ENCODE data around the gene COMT.

Gene COMT

DNA sequence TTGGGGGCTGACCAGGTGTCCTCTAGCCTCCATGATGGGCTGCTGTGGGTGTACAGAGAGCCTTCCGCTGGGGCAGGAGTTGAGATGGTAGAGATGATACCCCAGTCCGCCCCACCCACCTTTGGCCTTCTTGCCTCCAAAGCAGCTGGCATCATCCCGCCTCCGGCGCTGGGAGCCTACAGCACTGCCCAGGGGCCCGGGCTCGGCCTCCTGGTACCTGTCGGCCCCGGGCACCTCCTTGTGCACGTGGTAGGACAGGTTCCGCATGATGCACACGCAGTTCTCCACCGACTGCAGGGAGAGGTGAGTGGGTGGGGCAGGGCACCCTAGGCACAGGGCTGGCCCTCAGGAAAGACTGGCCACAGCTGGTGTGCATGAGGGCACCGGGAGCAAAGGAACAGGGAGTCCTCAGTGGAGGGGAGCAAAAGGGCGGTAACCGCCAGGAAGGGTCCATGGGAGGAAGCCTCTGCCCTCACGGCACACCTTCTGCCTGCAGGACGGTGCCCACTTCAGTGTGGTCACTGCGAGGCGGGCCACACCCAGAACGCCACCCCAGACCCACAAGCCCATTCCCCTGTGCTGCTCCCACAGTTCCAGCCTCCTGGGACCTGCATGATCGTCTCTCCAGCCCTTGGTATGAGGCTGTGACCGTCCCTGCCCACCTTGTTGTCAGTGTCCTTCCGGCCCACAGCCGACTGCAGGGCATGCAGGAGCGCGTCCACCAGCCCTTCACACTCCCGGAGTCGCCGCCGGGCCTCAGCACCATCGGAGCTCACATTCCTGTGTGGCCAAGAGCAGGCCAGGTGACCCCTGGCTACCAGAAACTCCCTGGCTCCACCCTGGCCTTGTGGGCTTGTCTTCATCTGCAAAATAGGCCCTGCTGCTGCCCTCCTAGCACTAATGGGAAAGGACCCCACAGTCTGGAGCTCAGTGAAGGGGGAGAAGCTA lies 36.0 kb downstream of the COMT start:
- Histone ChIP-seq H3K4me3 (ENCODE audit: low read depth in 1 of 2, low read length in 2 of 2) (no peak overlapping the region), H3K9ac (ENCODE audit: low read depth in 1 of 2, low read length in 2 of 2) (no peak overlapping the region), H3K27me3 (ENCODE audit: control insufficient read depth in 1 of 2, insufficient read depth in 2 of 2, low read length in 2 of 2) (no peaks in the 10 kb centered on the region), H3K4me1 (ENCODE audit: control insufficient read depth in 1 of 2, insufficient read depth in 2 of 2, low read length in 2 of 2) (no peaks in the 10 kb centered on the region), H3K36me3 (ENCODE audit: control insufficient read depth in 1 of 2, insufficient read depth in 2 of 2, low read length in 2 of 2) (peaks cover 0 to 4% of the 10 kb centered on the region in 2 donors), H3K27ac (ENCODE audit: low read depth, low read length) (no peak overlapping the region), H3K9me3 (ENCODE audit: control insufficient read depth in 1 of 2, low read length in 2 of 2) (no peaks in the 10 kb centered on the region)

DNA sequence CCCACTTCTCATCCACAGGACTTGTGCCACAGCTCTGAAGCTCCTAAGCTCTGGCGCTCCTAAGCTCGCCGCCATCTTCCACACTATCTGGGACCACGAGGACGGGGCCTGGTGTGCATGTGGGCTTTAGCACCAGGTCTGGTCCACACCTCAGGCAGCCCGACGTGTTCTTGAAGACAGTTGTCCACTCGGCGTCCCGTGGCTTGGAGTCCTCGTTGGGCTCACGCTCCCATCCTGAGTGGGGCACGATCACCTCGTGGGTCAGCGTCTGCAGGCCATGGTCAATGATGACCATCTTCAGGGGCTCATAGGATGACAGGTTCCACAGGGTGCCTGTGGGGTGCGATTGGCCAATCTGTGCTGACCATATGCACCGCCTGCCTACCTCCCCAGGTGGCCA lies 37.2 kb downstream of the COMT start:
- H3K9ac ChIP-seq (ENCODE audit: low read depth in 1 of 2, low read length in 2 of 2) = no peak overlapping the region
- H3K4me3 ChIP-seq (ENCODE audit: low read depth in 1 of 2, low read length in 2 of 2) = no peak overlapping the region
- H3K27me3 ChIP-seq (ENCODE audit: control insufficient read depth in 1 of 2, insufficient read depth in 2 of 2, low read length in 2 of 2) = no peaks in the 10 kb centered on the region
- no peak overlapping the region for H3K27ac ChIP-seq (ENCODE audit: low read depth, low read length)
- no peaks in the 10 kb centered on the region for H3K9me3 ChIP-seq (ENCODE audit: control insufficient read depth in 1 of 2, low read length in 2 of 2)
- no peaks in the 10 kb centered on the region for H3K4me1 ChIP-seq (ENCODE audit: control insufficient read depth in 1 of 2, insufficient read depth in 2 of 2, low read length in 2 of 2)
- peaks cover 0 to 4% of the 10 kb centered on the region in 2 donors for H3K36me3 ChIP-seq (ENCODE audit: control insufficient read depth in 1 of 2, insufficient read depth in 2 of 2, low read length in 2 of 2)

DNA sequence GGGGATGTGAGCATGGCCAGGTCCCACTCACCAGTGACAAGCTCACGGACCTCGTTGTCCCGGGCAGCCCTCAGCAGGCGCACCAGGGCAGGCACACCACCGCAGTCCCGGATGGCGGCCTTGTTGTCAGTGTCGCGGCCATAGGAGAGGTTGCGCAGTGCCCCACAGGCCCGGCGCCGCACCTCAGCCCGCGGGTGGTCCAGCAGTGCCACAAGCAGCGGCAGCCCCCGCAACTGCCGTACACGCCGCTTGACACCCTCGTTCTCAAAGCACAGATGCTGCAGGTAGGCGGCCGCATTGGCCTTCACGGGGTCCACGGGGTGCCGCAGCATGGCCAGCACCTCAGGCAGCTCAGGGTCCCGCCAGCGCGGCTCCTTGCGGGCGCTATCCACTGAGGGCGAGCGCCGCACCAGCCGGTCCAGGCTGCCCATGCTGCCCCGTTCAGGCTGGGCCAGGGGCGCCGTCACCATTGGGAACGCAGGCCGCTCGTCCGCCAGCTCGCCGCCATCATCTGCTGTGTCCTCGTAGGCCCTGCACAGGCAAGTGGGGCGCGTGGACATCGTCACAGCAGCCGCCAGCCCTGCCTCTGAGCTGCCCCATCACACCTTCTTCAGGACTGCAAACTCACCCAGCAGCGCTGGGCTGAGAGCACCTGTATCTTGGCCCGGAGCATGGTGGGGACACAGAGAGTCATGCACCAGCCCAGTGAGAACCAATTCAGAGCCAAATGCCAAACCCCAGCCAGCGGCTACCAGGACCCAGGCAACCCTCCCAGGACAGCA lies 38.3 kb downstream of the COMT start:
- Histone ChIP-seq H3K27ac (ENCODE audit: low read depth, low read length) (no peak overlapping the region), H3K4me1 (ENCODE audit: control insufficient read depth in 1 of 2, insufficient read depth in 2 of 2, low read length in 2 of 2) (peaks cover 0 to 4% of the 10 kb centered on the region in 2 donors), H3K27me3 (ENCODE audit: control insufficient read depth in 1 of 2, insufficient read depth in 2 of 2, low read length in 2 of 2) (no peaks in the 10 kb centered on the region), H3K36me3 (ENCODE audit: control insufficient read depth in 1 of 2, insufficient read depth in 2 of 2, low read length in 2 of 2) (peaks cover 0 to 4% of the 10 kb centered on the region in 2 donors), H3K9me3 (ENCODE audit: control insufficient read depth in 1 of 2, low read length in 2 of 2) (no peaks in the 10 kb centered on the region), H3K4me3 (ENCODE audit: low read depth in 1 of 2, low read length in 2 of 2) (no peak overlapping the region), H3K9ac (ENCODE audit: low read depth in 1 of 2, low read length in 2 of 2) (no peak overlapping the region)

DNA sequence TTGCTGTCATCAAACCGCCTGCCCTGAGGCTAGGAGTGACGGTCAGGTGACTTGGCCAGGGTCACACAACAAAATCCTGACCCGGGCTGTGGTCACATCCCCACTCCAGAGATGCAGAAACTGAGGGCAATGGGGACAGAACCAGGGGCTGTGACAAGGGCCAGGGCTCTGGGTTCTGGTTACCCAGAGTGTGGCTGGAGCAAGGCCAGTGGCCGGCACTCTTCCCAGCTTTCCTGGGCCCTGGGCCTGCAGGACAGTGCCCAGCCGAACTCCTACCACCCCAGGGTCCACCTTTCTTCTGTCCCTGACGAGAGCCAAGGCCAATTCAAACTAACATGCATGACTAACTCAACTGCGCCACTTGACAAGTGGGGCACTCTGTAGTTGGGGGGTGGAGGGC lies 39.2 kb downstream of the COMT start:
- peaks cover 0 to 4% of the 10 kb centered on the region in 2 donors for H3K36me3 ChIP-seq (ENCODE audit: control insufficient read depth in 1 of 2, insufficient read depth in 2 of 2, low read length in 2 of 2)
- no peak overlapping the region for H3K9ac ChIP-seq (ENCODE audit: low read depth in 1 of 2, low read length in 2 of 2)
- H3K9me3 ChIP-seq (ENCODE audit: control insufficient read depth in 1 of 2, low read length in 2 of 2) = no peaks in the 10 kb centered on the region
- no peak overlapping the region for H3K4me3 ChIP-seq (ENCODE audit: low read depth in 1 of 2, low read length in 2 of 2)
- peaks cover 2 to 4% of the 10 kb centered on the region in 2 donors for H3K4me1 ChIP-seq (ENCODE audit: control insufficient read depth in 1 of 2, insufficient read depth in 2 of 2, low read length in 2 of 2)
- no peak overlapping the region for H3K27ac ChIP-seq (ENCODE audit: low read depth, low read length)
- H3K27me3 ChIP-seq (ENCODE audit: control insufficient read depth in 1 of 2, insufficient read depth in 2 of 2, low read length in 2 of 2) = no peaks in the 10 kb centered on the region

DNA sequence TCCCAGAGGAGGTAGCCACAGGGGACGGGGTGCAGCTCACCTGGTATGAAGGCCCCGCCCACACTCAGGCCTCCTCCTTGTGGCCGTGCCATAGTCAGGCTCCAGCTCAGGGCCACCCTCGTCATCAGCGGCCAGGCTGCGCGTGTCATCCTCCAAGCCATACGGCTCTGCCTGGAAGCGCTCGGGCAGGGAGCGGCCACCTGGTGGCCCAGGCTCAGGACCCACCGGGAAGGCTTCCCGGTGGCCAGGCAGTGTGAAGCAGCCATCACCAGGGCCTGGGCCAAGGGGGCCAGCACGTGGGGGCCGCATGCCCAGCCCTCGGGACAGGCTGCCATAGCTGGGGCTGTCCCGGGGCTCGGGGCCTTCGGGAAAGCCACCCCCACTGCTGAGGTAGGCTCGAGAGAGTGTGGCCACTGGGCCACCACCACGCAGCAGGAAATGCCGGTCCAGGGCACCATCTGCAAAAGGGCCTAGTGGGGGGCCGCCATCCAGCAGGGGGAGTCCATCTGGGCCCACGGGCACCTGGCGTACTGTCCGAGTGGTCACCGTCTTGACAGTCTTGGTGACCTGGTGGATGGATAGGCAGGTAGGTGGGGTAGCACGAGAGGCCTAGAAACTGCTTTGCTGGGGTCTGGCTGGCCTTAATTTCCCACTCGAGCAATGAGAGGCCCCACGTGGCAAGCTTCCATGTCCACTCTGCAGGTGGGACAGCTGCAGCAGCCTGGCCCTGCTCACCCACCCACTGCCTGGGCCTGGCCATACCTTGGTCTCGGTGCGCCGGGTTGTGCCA lies 39.8 kb downstream of the COMT start:
- Histone ChIP-seq H3K27me3 (ENCODE audit: control insufficient read depth in 1 of 2, insufficient read depth in 2 of 2, low read length in 2 of 2) (no peaks in the 10 kb centered on the region), H3K9me3 (ENCODE audit: control insufficient read depth in 1 of 2, low read length in 2 of 2) (no peaks in the 10 kb centered on the region), H3K9ac (ENCODE audit: low read depth in 1 of 2, low read length in 2 of 2) (no peak overlapping the region), H3K27ac (ENCODE audit: low read depth, low read length) (no peak overlapping the region), H3K4me1 (ENCODE audit: control insufficient read depth in 1 of 2, insufficient read depth in 2 of 2, low read length in 2 of 2) (peaks cover 8 to 9% of the 10 kb centered on the region in 2 donors), H3K36me3 (ENCODE audit: control insufficient read depth in 1 of 2, insufficient read depth in 2 of 2, low read length in 2 of 2) (peaks cover 0 to 4% of the 10 kb centered on the region in 2 donors), H3K4me3 (ENCODE audit: low read depth in 1 of 2, low read length in 2 of 2) (no peak overlapping the region)

DNA sequence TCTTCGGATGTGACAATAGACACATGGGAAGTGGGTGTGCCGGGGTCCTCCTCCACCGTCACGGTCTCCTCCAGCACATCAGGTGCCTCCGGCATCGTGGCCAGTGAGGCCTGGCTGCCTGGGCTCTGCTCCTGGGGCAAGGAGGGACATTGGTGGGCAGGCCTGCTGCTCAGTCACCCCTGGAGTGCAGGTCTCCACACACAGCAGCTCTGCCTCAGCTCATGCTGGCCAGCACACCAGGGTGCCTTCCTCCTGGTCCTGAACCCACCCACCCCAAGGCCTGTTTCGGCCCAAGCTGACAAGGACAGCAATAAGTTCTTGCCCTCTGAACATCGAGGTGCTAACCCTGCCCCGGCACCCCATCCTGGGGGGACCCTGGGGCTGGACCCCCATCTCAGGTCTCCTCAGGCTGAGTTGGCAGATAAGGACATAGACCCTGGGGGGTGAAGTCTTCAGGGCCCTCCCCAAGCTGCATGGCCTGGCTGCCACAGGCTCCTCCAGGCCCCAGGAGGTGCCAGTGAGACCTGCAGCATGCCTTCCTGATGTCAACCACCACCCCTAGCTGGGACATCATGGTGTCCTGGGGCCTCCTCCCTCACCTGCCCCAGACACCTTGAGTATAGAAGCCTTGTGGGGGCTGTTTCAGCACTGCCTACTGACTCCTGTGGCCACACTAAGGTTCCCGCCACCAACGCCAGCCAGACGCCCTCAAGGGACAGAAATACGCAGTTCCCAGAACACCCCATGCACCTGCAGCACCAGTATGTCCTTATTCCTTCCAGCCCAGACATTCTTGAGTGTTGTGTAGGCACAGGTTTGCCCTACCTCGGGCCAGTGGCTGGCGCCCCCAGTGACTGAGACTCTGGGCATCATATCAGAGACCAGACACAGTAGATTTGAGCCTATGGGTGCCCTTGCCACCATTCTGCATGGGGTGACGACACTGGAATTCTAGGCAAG lies 40.7 kb downstream of the COMT start:
- H3K9me3 ChIP-seq (ENCODE audit: control insufficient read depth in 1 of 2, low read length in 2 of 2) = no peaks in the 10 kb centered on the region
- peaks cover 11 to 14% of the 10 kb centered on the region in 2 donors for H3K4me1 ChIP-seq (ENCODE audit: control insufficient read depth in 1 of 2, insufficient read depth in 2 of 2, low read length in 2 of 2)
- H3K36me3 ChIP-seq (ENCODE audit: control insufficient read depth in 1 of 2, insufficient read depth in 2 of 2, low read length in 2 of 2) = peaks cover 0 to 4% of the 10 kb centered on the region in 2 donors
- H3K27me3 ChIP-seq (ENCODE audit: control insufficient read depth in 1 of 2, insufficient read depth in 2 of 2, low read length in 2 of 2) = no peaks in the 10 kb centered on the region
- no peak overlapping the region for H3K4me3 ChIP-seq (ENCODE audit: low read depth in 1 of 2, low read length in 2 of 2)
- H3K27ac ChIP-seq (ENCODE audit: low read depth, low read length) = no peak overlapping the region
- H3K9ac ChIP-seq (ENCODE audit: low read depth in 1 of 2, low read length in 2 of 2) = no peak overlapping the region

DNA sequence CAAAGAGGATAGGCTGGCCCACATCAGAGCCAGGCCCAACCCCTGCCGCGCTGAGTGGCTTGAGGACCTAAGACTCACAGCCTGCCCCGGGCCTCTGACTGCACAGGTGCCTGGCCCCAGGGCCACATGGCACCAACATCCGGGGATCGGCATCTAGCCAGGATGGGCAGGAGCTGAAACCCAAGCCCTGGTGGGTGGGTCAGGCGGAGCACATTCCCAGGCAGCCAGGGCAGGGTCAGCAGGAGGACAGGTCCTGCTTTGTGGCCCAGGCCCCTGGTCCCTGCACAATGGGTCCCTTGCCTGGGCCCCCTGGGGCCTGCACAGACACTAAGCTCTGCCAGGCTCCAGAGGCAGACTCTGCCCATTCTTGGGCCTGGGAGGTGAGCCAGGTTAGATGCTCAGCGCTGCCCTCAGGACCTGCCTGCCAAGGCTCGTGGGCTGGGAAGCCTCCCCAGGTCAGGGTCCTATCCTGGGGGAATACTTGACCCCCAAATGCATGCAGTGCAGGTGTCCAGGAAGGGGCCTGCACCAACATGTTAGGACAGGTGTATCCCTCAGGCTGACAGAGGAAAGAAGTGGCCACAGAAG lies 41.5 kb downstream of the COMT start:
- H3K4me3 ChIP-seq (ENCODE audit: low read depth in 1 of 2, low read length in 2 of 2) = no peak overlapping the region
- no peak overlapping the region for H3K27ac ChIP-seq (ENCODE audit: low read depth, low read length)
- H3K9ac ChIP-seq (ENCODE audit: low read depth in 1 of 2, low read length in 2 of 2) = no peak overlapping the region
- H3K4me1 ChIP-seq (ENCODE audit: control insufficient read depth in 1 of 2, insufficient read depth in 2 of 2, low read length in 2 of 2) = peaks cover 11 to 14% of the 10 kb centered on the region in 2 donors
- no peaks in the 10 kb centered on the region for H3K27me3 ChIP-seq (ENCODE audit: control insufficient read depth in 1 of 2, insufficient read depth in 2 of 2, low read length in 2 of 2)
- H3K9me3 ChIP-seq (ENCODE audit: control insufficient read depth in 1 of 2, low read length in 2 of 2) = no peaks in the 10 kb centered on the region
- H3K36me3 ChIP-seq (ENCODE audit: control insufficient read depth in 1 of 2, insufficient read depth in 2 of 2, low read length in 2 of 2) = peaks cover 0 to 4% of the 10 kb centered on the region in 2 donors

DNA sequence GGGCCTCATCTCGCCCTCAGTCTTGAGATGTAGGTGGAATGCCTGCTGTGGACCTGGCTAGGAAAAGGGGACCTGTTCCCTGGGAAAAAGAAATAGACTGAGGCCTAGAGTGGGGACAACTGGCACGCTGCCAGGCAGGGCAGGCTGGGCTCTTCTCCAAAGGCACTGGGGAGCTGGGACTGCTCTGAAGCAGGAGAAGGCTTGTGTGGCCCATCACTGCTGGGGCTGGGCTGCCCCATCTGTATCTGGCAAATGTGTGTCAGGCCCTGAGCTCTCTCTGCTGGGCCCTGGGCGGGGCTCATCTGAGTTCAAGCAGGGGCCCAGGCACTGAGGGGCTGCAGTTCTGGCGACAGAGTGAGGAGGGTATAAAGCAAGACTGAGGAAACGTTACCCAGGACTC lies 42.2 kb downstream of the COMT start:
- H3K9me3 ChIP-seq (ENCODE audit: control insufficient read depth in 1 of 2, low read length in 2 of 2) = no peaks in the 10 kb centered on the region
- H3K4me3 ChIP-seq (ENCODE audit: low read depth in 1 of 2, low read length in 2 of 2) = no peak overlapping the region
- H3K27ac ChIP-seq (ENCODE audit: low read depth, low read length) = no peak overlapping the region
- no peaks in the 10 kb centered on the region for H3K27me3 ChIP-seq (ENCODE audit: control insufficient read depth in 1 of 2, insufficient read depth in 2 of 2, low read length in 2 of 2)
- peaks cover 0 to 4% of the 10 kb centered on the region in 2 donors for H3K36me3 ChIP-seq (ENCODE audit: control insufficient read depth in 1 of 2, insufficient read depth in 2 of 2, low read length in 2 of 2)
- peaks cover 11 to 14% of the 10 kb centered on the region in 2 donors for H3K4me1 ChIP-seq (ENCODE audit: control insufficient read depth in 1 of 2, insufficient read depth in 2 of 2, low read length in 2 of 2)
- H3K9ac ChIP-seq (ENCODE audit: low read depth in 1 of 2, low read length in 2 of 2) = no peak overlapping the region
